NCI-H2196 (cell line): ENCODE measurements around the gene IFITM10.
"Not testable (repeated sequence)": the region's sequence is repeated elsewhere in the genome, so short reads cannot be mapped to it uniquely, and the experiment has no call there.

Experiments
- DNase-seq: peaks from one replicate; lab custom pipeline; 2025; ENCODE audit not compliant: unreplicated experiment; lab: John Stamatoyannopoulos, UW

IFITM10 gene

GRCh38 chr11:1778141-1778911, 27.9 kb upstream of the IFITM10 start:
- DNase-seq = no peak

GRCh38 chr11:1777737-1778136, 27.3 kb upstream of the IFITM10 start:
- DNase-seq = no peak

- no peak for DNase-seq
Observed at GRCh38 chr11:1776944-1777715, 26.7 kb upstream of the IFITM10 start.

GRCh38 chr11:1776331-1776851, 26.0 kb upstream of the IFITM10 start:
- DNase-seq = no peak

GRCh38 chr11:1774886-1775285, 24.5 kb upstream of the IFITM10 start:
- no peak for DNase-seq

- no peak for DNase-seq
Observed at GRCh38 chr11:1773994-1774550, 23.7 kb upstream of the IFITM10 start.

- no peak for DNase-seq
Observed at GRCh38 chr11:1773131-1773993, 23.0 kb upstream of the IFITM10 start.

- DNase-seq = peak; percentile 43
Observed at GRCh38 chr11:1772270-1773130, 22.1 kb upstream of the IFITM10 start.

GRCh38 chr11:1771700-1772099, 21.3 kb upstream of the IFITM10 start:
- DNase-seq = no peak

- no peak for DNase-seq
Observed at GRCh38 chr11:1771273-1771672, 20.9 kb upstream of the IFITM10 start.

- no peak for DNase-seq
Observed at GRCh38 chr11:1770528-1770927, 20.1 kb upstream of the IFITM10 start.

- DNase-seq = no peak
Observed at GRCh38 chr11:1770061-1770460, 19.7 kb upstream of the IFITM10 start.

- DNase-seq = not testable (repeated sequence)
Observed at GRCh38 chr11:1769304-1769936, 19.0 kb upstream of the IFITM10 start.

GRCh38 chr11:1768141-1768469, 17.7 kb upstream of the IFITM10 start:
- DNase-seq = no peak

GRCh38 chr11:1767399-1768140, 17.2 kb upstream of the IFITM10 start:
- DNase-seq = no peak

GRCh38 chr11:1766719-1767398, 16.5 kb upstream of the IFITM10 start:
- DNase-seq = no peak

GRCh38 chr11:1765871-1766718, 15.7 kb upstream of the IFITM10 start:
- no peak for DNase-seq
